Epithelial cell of prostate (primary cell): Measurements from ENCODE around the gene S100PBP.
"Not testable (repeated sequence)": the region's sequence is repeated elsewhere in the genome, so short reads cannot be mapped to it uniquely, and the experiment has no call there.

ENCODE experiments used
- DNase-seq: peaks from one replicate; pipeline ENCODE4 v3.0.0-alpha.2; 2011; ENCODE audit warnings: low read depth, low spot score
- H3K27ac ChIP-seq: fragments of 450-650 bp; 2 replicates; pipeline ENCODE4 v1.5.1; 2017; ENCODE audit warnings: mild to moderate bottlenecking

S100PBP gene

DNA sequence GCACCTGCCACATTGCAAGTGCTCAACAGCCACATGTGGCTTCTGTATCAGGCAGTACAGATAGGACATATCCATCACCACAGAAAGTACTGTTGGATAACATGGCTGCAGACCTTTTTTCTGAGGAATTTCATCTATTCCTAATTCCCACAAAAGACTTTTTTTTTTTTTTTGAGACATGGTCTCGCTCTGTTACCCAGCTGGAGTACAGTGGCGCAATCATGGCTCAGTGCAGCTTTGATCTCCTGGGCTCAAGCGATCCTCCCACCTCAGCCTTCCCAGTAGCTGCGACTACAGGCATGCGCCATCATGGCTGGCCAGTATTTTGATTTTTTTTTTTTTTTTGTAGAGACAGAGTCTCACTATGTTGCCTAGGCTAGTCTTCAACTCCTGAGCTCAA, 33.6 kb upstream of the S100PBP start:
- no peak for DNase-seq
- H3K27ac ChIP-seq = no peak overlapping the region

DNA sequence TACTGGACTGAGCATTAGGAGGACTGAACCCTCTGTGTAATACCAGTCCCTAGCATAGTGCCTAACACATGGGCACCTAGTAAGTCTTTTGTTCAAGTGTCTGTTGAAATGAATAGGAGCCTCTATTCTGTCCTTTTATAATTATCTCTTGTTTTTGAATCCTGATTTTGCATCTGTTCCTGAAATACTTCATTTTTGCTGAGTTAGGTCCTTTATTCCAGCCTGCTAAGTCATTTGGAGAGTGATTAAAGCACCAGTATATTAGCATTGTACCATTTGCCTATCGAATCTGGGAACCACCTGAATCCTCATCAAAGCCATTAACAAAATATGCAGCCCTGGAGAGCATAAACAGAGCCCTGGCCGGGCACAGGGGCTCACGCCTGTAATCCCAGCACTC, 32.6 kb upstream of the S100PBP start:
- no peak overlapping the region for H3K27ac ChIP-seq
- DNase-seq = no peak

DNA sequence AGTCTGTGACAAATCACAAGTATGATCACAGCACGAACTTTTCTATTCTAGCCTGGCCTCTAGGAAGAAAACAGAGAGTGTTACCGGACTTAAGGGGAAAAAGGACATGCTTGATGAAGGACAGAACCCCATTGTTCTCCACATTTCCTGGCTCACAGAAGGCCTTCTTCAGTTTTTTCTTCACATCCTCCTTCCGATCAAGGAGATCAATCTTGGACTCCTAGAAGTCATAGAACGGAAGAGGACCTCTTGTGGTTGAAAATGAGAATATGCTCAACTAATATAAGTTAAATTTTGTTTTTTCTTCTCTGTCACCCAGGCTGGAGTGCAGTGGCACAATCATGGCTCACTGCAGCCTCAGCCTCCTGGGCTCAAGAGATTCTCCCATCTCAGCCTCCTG, 30.6 kb upstream of the S100PBP start:
- H3K27ac ChIP-seq = peak overlapping the region; percentile 71
- DNase-seq = no peak

DNA sequence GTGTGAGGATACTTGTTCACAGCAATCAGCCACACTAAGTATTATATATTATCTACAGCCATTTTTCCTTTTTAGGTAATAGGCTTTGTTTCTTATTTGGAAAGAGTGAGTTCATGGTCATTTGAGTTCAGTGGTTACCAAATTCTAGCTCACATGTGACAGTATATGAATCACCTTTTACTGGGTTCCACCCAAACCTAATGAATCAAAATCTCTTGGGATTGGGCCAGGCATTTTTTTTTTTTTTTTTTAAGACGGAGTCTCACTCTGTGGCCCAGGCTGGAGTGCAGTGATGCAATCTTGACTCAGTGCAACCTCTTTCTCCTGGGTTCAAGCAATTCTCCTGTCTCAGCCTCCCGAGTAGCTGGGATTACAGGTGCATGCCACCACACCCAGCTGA, 28.1 kb upstream of the S100PBP start:
- DNase-seq = peak; percentile 72
- H3K27ac ChIP-seq = peak overlapping the region; percentile 71

DNA sequence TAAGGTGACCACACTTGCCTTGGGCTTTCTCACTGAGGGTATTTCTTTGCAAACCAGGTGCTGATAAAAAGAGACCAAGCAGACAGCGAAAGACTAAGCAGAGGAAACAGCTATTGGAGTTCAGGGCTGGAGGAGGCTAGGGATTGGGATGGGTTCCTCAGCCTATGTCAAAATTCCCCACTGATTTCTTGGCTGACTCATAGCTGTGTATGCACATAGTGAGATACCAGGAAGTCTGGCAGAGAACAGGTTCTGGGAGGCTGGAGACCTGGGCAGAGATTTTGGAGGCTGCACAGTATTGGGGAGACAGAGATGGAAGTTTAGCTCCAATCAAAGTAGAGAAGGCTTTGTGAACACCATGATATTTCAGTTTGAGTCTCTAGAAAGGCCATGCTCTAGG, 25.6 kb upstream of the S100PBP start:
- H3K27ac ChIP-seq = peak overlapping the region; percentile 71

DNA sequence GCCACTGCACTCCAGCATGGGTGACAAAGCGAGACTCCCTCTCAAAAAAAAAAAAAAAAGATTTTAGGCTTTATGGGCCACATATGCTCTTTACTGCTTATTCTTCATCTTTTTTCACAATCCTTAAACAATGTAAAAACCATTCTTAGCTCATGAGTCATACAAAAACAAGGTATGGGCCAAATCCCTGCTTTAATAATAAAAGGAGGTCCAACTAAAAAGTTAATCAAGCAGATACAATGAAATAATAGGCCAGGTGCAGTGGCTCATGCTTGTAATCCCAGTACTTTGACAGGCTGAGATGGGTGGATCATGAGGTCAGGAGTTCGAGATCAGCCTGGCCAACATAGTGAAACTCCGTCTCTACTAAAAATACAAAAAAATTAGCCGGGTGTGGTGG, 21.7 kb upstream of the S100PBP start:
- H3K27ac ChIP-seq = peak overlapping the region; percentile 7
- not testable (repeated sequence) for DNase-seq

More for the DNA sequence above, 25.6 kb upstream of the S100PBP start:
- DNase-seq = peak; percentile 24

DNA sequence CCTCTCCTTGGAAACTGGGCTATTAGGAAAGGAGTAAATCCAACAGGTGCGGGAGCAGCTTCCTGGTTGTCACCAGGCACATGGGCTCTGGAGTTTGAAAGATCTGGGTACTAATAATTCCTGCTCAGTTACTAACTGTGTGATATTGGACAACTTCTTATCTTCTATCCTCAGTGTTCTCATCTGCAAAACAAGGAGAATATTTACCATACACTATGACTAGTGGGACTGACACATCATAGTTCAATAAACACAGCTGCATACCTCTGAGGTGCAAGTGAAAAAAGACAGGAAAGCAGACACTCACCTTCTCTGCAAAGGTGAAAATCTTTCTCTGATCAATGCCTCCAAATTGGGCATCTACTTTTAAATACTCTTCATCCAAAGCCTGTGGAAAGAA, 20.0 kb upstream of the S100PBP start:
- peak overlapping the region; percentile 39 for H3K27ac ChIP-seq

DNA sequence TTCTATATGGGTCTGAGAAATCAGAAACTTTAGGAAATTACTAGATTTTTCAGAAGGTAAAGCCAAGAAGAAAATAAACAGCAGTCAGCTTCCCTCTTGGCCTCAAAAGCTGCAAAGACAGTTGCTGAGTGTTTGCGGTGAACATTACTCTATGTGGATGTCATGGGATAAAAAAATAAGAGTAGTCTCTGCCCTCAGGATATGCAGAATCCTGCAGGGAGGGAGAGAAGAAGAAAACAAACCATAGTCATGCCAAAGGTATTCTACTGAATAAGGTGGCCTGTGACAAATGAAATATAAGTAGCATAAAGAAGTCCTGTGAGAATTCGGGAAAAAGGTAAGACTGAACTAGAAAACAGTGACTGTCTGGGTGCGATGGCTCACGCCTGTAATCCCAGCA, 19.3 kb upstream of the S100PBP start:
- peak; percentile 24 for DNase-seq
- H3K27ac ChIP-seq = peak overlapping the region; percentile 39

More for the DNA sequence above, 20.0 kb upstream of the S100PBP start:
- DNase-seq = no peak

DNA sequence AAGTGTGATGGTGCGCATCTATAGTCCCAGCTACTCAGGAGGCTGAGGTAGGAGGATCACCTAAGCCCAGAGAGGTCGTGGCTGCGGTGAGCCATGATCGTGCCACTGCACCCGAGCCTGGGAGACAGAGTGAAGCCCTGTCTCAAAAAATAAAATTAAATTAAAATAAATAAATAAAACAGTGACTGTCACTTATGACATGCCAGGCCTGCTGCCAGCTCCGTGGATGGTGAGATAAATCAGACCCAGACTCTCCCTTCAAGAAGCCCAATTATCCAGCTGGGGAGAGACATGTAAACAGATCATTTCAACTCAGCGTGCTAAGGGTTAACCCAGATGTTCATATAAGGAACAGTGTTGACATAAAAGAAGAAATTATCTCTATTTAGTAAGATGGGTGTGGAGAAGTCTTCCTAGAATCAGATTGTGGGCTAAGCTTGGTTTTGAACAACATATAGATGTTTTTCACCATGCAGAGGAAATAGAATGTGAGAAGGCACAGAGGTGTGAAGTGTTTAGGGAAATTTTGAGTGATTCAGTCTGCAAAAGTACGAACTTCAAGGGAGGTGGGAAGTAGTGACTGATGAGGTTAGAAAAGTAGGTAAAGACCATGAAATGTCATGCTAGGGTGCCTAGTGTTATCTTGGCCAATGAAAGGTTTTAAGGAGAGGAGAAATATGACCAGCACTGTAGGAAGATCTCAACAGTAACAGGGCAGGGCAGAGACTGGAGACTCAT, 18.6 kb upstream of the S100PBP start:
- peak overlapping the region; percentile 39 for H3K27ac ChIP-seq
- no peak for DNase-seq

DNA sequence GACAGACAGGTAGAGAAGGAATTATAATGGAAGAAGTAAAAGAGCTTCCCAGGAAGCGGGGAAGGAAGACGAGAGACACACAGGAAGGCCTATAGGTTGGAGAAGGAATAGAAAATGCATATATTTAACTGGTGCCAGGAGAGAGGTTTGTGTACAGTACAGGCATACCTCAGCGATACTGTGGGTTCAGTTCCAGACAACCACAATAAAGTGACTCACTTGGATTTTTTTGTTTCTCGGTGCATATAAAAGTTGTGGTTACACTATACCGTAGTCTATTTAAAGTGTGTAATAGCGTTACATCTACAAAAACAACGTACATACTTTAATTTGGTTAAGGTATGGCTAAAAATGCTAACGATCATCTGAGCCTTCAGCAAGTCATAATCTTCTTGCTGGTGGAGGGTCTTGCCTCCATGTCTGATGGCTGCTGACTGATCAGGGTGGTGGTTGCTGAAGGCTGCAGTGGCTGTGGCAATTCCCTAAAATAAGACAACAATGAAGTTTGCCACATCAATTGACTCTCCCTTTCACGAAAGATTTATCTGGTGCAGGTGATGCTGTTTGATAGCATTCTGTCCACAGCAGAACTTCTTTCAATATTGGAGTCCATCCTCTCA, 16.2 kb upstream of the S100PBP start:
- no peak overlapping the region for H3K27ac ChIP-seq
- DNase-seq = peak; percentile 74

DNA sequence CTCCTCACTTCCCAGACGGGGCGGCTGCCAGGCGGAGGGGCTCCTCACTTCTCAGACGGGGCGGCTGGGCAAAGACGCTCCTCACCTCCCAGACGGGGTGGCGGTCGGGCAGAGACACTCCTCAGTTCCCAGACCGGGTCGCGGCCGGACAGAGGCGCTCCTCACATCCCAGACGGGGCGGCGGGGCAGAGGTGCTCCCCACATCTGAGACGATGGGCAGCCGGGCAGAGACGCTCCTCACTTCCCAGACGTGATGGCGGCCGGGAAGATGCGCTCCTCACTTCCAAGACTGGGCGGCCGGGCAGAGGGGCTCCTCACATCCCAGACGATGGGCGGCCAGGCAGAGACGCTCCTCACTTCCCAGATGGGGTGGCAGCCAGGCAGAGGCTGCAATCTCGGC, 13.0 kb upstream of the S100PBP start:
- DNase-seq, H3K27ac ChIP-seq: not testable (repeated sequence)

DNA sequence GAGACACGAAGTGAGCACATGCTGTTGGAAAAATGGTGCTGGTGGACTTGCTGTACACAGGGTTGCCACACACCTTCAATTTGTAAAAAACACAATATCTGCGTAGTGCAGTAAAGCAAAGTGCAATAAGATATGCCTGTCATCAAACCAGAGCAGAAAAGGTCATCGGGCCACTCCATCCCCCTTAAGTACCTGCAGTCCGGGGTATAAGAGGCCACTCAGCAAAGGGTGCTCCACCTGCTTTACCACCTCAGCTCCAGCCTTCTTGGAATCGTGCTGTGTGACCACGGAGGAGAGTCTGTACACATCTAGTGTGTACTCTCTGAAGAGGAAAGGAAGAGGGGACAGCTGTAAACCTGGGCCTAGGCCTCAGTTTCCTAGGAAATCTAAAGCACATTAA, 11.2 kb upstream of the S100PBP start:
- DNase-seq = no peak
- no peak overlapping the region for H3K27ac ChIP-seq

DNA sequence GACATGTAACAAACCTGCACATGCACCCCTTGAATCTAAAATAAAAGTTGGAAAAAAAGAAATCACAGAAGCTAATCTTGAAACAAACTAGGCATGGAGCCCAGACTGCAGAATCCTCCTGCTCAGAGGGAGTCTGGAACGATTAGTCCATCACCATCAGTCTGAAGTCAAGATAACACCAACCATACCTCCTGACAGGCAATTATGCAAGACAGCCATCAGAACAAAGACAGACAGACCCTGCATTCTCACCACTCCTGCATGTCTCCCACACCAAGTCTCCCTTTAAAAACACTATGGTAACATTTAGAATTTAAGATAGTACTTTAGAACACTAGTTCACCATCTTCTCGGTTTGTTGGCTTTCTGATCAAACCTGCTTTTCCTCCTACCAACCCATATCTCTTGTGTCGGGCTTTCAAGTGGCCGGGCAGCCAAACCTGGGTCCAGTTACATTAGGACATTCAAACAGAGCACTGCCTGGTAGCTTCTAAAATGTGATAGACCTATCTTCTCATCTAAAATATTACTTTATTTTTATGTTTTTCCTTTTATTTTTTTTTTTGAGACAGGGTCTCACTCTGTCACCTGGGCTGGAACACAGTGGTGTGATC, 10.4 kb upstream of the S100PBP start:
- no peak overlapping the region for H3K27ac ChIP-seq
- DNase-seq = no peak

DNA sequence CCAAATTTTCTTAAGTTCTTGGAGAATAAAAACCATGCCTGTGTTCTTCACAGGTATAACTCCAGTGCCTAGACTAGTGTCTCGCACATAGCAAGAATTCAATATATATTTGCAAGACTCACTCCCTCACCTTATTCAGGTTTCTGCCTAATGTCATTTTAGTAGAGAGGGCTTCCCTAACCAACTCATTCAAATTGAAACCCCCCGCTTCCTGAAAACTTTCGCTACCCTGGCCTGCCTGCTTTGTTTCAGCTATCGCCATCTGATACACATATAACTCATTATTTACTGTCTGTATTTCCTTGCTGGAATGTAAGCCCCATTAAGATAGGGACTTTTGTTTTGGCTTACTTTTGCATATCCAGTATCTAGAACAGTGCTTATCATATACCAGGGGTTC, 8.9 kb upstream of the S100PBP start:
- DNase-seq = no peak
- H3K27ac ChIP-seq = no peak overlapping the region

DNA sequence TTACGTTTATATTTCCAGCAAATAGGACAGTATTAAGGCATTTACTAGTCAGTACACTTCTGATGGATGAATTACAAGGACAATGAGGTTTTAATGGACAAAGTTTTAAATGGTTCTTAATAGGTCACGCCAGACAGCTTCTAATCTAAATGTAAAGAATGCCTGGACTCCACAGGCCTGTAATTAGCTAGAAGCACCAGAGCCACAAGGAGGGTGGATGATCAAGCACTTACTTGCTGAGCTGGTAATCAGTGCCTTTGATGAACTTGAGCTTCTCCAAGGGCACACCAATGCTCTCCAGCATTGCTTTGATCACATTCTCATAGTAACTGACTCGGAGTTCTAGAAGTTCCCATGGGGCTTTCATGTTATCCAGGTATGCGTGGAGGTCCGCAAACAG, 7.1 kb upstream of the S100PBP start:
- DNase-seq = no peak
- H3K27ac ChIP-seq = no peak overlapping the region

DNA sequence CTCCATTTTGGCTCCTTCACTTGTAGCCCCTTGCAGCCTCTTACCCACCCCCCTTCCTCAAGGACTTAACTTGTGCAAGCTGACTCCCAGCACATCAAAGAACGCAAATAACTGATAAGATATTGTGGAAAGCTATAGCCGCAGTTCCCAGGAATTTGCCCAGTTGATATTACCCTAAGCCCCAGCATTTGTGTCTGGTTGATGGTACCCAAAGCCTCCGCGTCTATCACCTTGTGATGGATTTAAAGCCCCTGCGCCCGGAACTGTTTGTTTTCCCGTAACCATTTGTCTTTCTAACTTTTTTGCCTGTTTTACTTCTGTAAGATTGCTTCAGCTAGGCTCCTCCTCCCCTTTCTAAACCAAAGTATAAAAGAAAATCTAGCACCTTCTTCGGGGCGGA, 6.2 kb upstream of the S100PBP start:
- no peak overlapping the region for H3K27ac ChIP-seq
- no peak for DNase-seq

DNA sequence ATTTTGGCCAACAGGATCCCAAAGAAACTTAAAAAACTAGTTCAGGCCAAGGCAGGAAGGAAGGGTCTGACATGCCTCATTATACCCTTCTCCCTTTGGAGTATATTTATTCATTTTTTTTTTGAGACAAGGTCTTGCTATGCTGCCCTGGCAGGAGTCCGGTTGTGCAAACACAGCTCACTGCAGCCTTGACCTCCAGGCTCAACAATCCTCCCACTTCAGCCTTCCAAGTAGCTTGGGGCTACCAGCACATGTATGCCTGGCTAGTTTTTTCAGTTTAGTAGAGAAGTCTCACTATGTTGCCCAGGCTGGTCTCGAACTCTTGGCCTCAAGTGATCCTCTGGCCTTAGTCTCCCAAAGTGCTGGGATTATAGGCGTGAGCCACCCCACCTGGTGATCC, 5.5 kb upstream of the S100PBP start:
- H3K27ac ChIP-seq = no peak overlapping the region
- DNase-seq = no peak

DNA sequence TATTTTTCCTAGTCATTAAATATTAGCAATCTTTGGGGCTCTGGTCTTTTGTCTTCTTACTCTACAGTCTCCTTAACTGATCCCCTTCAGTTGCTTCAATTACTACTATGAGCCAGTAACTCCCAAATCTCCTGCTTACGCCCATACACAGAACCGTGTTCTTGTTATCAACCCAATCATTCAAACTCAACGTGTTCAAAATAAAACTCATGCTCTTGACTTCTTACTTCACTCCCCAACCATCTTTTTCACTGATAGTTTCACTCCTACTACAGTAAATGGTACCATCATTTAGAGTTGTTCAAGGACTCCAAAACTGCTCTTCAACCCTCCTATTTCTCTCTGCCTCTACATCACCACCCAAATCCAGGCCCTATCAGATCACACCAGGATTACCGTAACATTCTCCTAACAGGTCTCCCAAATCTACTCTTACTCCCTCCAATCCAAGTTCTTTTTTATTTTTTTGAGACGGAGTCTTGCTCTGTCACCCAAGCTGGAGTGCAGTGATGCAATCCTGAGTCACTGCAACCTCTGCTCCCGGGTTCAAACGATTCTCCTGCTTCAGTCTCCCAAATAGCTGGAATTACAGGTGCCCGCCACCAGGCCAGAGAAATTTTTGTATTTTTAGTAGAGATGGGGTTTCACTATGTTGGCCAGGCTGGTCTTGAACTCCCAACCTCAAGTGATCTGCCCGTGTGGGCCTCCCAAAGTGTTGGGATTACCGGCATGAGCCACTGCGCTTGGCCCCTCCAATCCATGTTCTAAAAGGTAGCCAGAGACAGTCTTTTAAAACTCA, 3.3 kb upstream of the S100PBP start:
- H3K27ac ChIP-seq = peak overlapping the region; percentile 4
- no peak for DNase-seq

DNA sequence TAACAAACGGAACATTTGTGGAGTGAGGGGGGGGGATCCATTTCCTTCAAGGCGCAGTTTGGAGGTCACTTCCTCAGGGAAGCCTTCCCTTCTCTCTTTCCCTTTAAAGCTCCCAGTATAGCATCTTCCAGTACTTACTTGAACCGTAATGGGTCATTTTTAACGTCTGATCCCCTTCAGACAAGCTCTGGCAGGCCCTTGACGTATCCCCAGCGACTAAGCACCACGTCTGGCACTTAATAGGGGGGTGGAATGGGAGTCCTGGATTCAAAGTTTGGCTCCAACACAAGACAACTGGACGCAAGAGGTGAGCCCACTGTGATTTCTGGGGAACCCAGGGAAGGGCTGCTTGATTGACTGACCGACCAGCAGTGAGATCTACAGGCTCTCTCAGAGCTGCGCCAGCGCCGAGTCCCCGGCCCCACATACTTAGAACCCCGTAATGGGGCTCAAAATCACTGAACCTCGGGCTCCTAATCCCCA, 736 bp upstream of the S100PBP start:
- peak overlapping the region; percentile 97 for H3K27ac ChIP-seq
- peak; percentile 68 for DNase-seq
